ENCODE measurements around the gene AFDN. TPM values are rescaled to one million over a fixed set of nuclear protein-coding genes. Genes with fewer than 3 reads are reported as not detected.

AFDN gene
- total and polyA plus RNA-seq, 2 of the 8 experiments (the other 6 are each of a cell fraction or from before 2014, with no cell fraction given), result 53.4 to 192 TPM

DNA sequence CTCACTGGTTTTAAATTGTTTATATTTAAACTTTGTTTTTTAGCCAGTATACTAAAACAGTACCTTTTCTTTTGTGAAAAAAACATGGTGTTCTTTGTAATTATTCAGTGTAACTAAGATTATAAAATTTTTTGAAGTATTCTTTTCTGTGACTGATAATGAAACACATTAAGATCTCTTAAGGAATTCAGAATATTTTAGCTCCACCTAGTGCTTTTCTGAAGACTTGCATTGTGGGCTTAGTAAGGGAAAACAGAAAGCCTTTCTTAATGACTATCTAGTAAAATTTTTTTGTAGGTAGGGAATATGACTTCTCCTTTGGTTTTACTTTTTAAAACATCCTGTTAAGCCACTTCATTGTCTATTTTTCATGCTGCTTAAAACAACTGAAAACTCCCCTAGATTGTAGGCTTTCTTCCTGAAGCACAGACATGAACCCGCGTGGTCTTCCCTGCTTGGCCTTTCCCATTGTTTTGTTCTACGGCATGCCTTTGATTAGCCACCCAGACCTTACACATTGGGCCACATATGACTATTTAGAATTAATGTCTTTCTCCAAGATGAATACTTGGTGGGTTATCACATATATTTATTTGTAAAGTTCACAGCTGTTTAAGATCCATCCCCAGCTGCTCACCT is 72.1 kb downstream of the AFDN start:
- Histone ChIP-seq H4K5ac (ENCODE audit: insufficient read length, low read depth, low read length) (no peak overlapping the region), H4K91ac (replicated peaks; ENCODE audit: insufficient read length, low read length) (no peak overlapping the region), H3K79me2 (ENCODE audit: control insufficient read depth in 1 of 2, insufficient read depth in 2 of 2, low read length in 2 of 2) (peaks cover 0 to 20% of the 10 kb centered on the region in 2 experiments; a peak in 2 of 4 replicates), H2AFZ (ENCODE audit: low read length) (no peak overlapping the region), H4K20me1 (replicated peaks in 1 of 2; ENCODE audit: control insufficient read depth in 1 of 2, insufficient read depth in 2 of 2, low read length in 2 of 2) (no peaks in the 10 kb centered on the region), H3K23ac (ENCODE audit: insufficient read length) (no peak overlapping the region), H3K9ac (replicated peaks in 1 of 4; ENCODE audit: extremely low read depth in 1 of 4, low read depth in 3 of 4, low read length in 3 of 4) (no peak overlapping the region), H3K27me3 (replicated peaks in 1 of 4; ENCODE audit: control insufficient read depth in 3 of 4, extremely low read depth in 1 of 4, insufficient read depth in 3 of 4, low read length in 3 of 4) (no peaks in the 10 kb centered on the region), H3K14ac (ENCODE audit: insufficient read length) (no peak overlapping the region), H3K4ac (replicated peaks; ENCODE audit: insufficient read length, low read depth, low read length) (no peak overlapping the region), H2BK20ac (ENCODE audit: low read length) (no peak overlapping the region), H2AK5ac (ENCODE audit: low read depth, low read length) (no peak overlapping the region), H3K27ac (ENCODE audit: low read depth, low read length) (no peak overlapping the region), H2BK12ac (ENCODE audit: low read depth, low read length) (no peak overlapping the region), H3K36me3 (ENCODE audit: control insufficient read depth in 2 of 4, insufficient read depth in 4 of 4, low read length in 3 of 4) (peaks cover 3 to 59% (median 23%) of the 10 kb centered on the region in 4 experiments; a peak in 7 of 8 replicates), H3K4me2 (ENCODE audit: insufficient read depth in 1 of 2, low read depth in 2 of 2, low read length in 2 of 2) (no peak overlapping the region), H4K8ac (ENCODE audit: extremely low read depth, insufficient read depth, low read length) (no peak overlapping the region), H3K4me1 (replicated peaks in 1 of 4; ENCODE audit: control insufficient read depth in 3 of 4, insufficient read depth in 4 of 4, low read length in 3 of 4) (peaks cover 0 to 5% (median 5%) of the 10 kb centered on the region in 4 experiments; a peak in 3 of 7 replicates), H3K18ac (ENCODE audit: extremely low read depth, low read length) (no peak overlapping the region), H2BK15ac (ENCODE audit: low read length) (no peak overlapping the region), H3K23me2 (ENCODE audit: low read depth, low read length) (no peaks in the 10 kb centered on the region), H3K9me3 (ENCODE audit: insufficient read depth in 2 of 2, low read depth in 1 of 2, low read length in 1 of 2) (no peaks in the 10 kb centered on the region), H2BK5ac (ENCODE audit: low read depth, low read length) (no peak overlapping the region), H3K56ac (replicated peaks; ENCODE audit: insufficient read length, low read depth, low read length) (no peak overlapping the region), H3K4me3 (ENCODE audit: extremely low read depth in 1 of 4, insufficient read depth in 2 of 4, low read depth in 3 of 4, low read length in 4 of 4) (no peak overlapping the region), H3K79me1 (ENCODE audit: low read depth, low read length) (no peaks in the 10 kb centered on the region), H2BK120ac (replicated peaks; ENCODE audit: low read depth, low read length) (no peak overlapping the region)
- ChIA-PET CTCF (ENCODE audit: partially characterized antibody) (interaction anchor here (0.6 to 1.8 kb wide), 16 partner anchors 9 to 548 kb away, joined by 3 to 5 read pairs (median 3); no protein-coding TSS in a partner anchor), POLR2A (ENCODE audit: partially characterized antibody) (no interaction called here)
- TF ChIP-seq SUZ12 (IDR thresholded peaks at IDR 0.05; ENCODE audit: low read length) (no peak), TAF7 (optimal IDR thresholded peaks at IDR 0.05; ENCODE audit: borderline replicate concordance, low read depth, low read length) (no peak), RAD21 (IDR thresholded peaks at IDR 0.05 in 1 of 2, conservative IDR thresholded peaks at IDR 0.05 in 1 of 2; ENCODE audit: low read depth in 2 of 2, low read length in 2 of 2) (peak in 1 of 2 experiments; percentile 73), TEAD4 (IDR thresholded peaks at IDR 0.05; ENCODE audit: low read depth, low read length) (no peak), TAF1 (IDR thresholded peaks at IDR 0.05; ENCODE audit: low read depth, low read length) (no peak), GTF2F1 (IDR thresholded peaks at IDR 0.05; ENCODE audit: borderline replicate concordance, low read depth, low read length) (no peak)
- TF ChIP-seq, protein P1, sequence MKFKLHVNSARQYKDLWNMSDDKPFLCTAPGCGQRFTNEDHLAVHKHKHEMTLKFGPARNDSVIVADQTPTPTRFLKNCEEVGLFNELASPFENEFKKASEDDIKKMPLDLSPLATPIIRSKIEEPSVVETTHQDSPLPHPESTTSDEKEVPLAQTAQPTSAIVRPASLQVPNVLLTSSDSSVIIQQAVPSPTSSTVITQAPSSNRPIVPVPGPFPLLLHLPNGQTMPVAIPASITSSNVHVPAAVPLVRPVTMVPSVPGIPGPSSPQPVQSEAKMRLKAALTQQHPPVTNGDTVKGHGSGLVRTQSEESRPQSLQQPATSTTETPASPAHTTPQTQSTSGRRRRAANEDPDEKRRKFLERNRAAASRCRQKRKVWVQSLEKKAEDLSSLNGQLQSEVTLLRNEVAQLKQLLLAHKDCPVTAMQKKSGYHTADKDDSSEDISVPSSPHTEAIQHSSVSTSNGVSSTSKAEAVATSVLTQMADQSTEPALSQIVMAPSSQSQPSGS (IDR thresholded peaks at IDR 0.05; ENCODE audit: low read length), result no peak
- TF ChIP-seq, protein P2, sequence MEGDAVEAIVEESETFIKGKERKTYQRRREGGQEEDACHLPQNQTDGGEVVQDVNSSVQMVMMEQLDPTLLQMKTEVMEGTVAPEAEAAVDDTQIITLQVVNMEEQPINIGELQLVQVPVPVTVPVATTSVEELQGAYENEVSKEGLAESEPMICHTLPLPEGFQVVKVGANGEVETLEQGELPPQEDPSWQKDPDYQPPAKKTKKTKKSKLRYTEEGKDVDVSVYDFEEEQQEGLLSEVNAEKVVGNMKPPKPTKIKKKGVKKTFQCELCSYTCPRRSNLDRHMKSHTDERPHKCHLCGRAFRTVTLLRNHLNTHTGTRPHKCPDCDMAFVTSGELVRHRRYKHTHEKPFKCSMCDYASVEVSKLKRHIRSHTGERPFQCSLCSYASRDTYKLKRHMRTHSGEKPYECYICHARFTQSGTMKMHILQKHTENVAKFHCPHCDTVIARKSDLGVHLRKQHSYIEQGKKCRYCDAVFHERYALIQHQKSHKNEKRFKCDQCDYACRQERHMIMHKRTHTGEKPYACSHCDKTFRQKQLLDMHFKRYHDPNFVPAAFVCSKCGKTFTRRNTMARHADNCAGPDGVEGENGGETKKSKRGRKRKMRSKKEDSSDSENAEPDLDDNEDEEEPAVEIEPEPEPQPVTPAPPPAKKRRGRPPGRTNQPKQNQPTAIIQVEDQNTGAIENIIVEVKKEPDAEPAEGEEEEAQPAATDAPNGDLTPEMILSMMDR (IDR thresholded peaks at IDR 0.05; ENCODE audit: control extremely low read depth in 1 of 3, insufficient read depth in 1 of 3, low read depth in 1 of 3, low read length in 3 of 3), result peak in 2 of 3 experiments; percentile 21 to 51; a peak in 2 of 4 replicates
- no peak for DNase-seq (ENCODE audit: low read depth in 1 of 2, low spot score in 2 of 2)
- FAIRE-seq, result peak; percentile 73
- 94% methylated on average over 3 of the region's 3 CpGs; no CpG with 5 or more reads in 1 of the 2 experiments for WGBS, 2 experiments (ENCODE audit: extremely low coverage in 1 of 2, insufficient coverage in 1 of 2, insufficient read length in 1 of 2, insufficient replicate concordance in 2 of 2, low coverage in 1 of 2, low lambda C conversion rate in 2 of 2, missing lambda C conversion rate in 1 of 2)

All from H1 (cell line).